Stomach (tissue), 9 donors: ENCODE data around the gene TDRD7. TPM values are rescaled to one million over a fixed set of nuclear protein-coding genes. Genes with fewer than 3 reads are reported as not detected.

Experiments
- DNase-seq, 2 donors: peaks; one replicate each; pipeline versions ENCODE4 v3.0.0 to v3.0.0-alpha.2; 2013 to 2019
- H3K27ac ChIP-seq, 5 donors: fragments of 200-600 bp in 4 of 5; sonication (generic) in 4 of 5; one replicate each; pipeline ENCODE4 v1.5.1; 2013 to 2019; ENCODE audit warnings: mild to moderate bottlenecking in 1 of 5, moderate library complexity in 1 of 5
- H3K27me3 ChIP-seq, 3 donors: fragments of 200-600 bp; sonication (generic); one replicate each; pipeline ENCODE4 v1.5.1; 2017 to 2019; ENCODE audit warnings: mixed run types in 1 of 3
- H3K36me3 ChIP-seq, 4 donors: fragments of 200-600 bp; sonication (generic); 1 replicate in 3 of 4; 2 replicates in 1 of 4; pipeline ENCODE4 v1.5.1; 2016 to 2019
- H3K4me1 ChIP-seq, 4 donors: fragments of 200-600 bp; sonication (generic); one replicate each; pipeline ENCODE4 v1.5.1; 2016 to 2019
- H3K4me3 ChIP-seq, 4 donors: fragments of 200-600 bp; sonication (generic) in 3 of 4; one replicate each; pipeline ENCODE4 v1.5.1; 2016 to 2019; ENCODE audit warnings: mild to moderate bottlenecking in 1 of 4
- H3K9me3 ChIP-seq, 4 donors: fragments of 200-600 bp; sonication (generic); one replicate each; pipeline ENCODE4 v1.5.1; 2016 to 2019
- EP300 ChIP-seq: sonication (generic); formaldehyde crosslinking; IDR thresholded peaks from one replicate; pipeline ENCODE4 v1.6.1; 2017; ENCODE audit warnings: antibody characterized with exemption
- POLR2A ChIP-seq, 4 donors: fragments of 450-650 bp; IDR thresholded peaks; one replicate each; pipeline ENCODE4 v1.6.1; 2016; ENCODE audit warnings: antibody characterized with exemption in 4 of 4, control low read depth in 2 of 4, mild to moderate bottlenecking in 1 of 4, moderate library complexity in 1 of 4
- POLR2AphosphoS5 ChIP-seq, 3 donors: sonication (generic); formaldehyde crosslinking; IDR thresholded peaks; one replicate each; pipeline ENCODE4 v1.6.1; 2016; ENCODE audit warnings: antibody characterized with exemption in 3 of 3
- WGBS, 5 donors: extraction: QIAGEN DNeasy Blood & Tissue Kit in 3 of 5; methylation state at CpG; one replicate each; pipeline versions ENCODE4 v1.1.5 to v1.1.7; 2013 to 2018; 5-methylcytosine and 5-hydroxymethylcytosine counted together
- intact Hi-C: fragments of 100-400 bp; cut with DNase I; formaldehyde crosslinking; loops from one replicate; pipeline ENCODE4 v1.15.1; 2023; ENCODE audit warnings: low total_unique reads
- polyA plus RNA-seq, 3 donors: library from polyadenylated mRNA; stranded (reverse); fragments of 200-250 nt; gene quantifications; one replicate each; pipeline ENCODE4 v1.2.3, GENCODE V29; 2013
- total RNA-seq, 5 donors: library from RNA; depleted of rRNA; stranded (reverse); fragments of >200 nt; gene quantifications; one replicate each; pipeline versions ENCODE4 v1.1.0 to v1.2.3, GENCODE V29; 2014 to 2016
- TF ChIP-seq, protein P1 (sequence below), 7 experiments: fragments of 450-650 bp in 4 of 7; fragments of 200-600 bp in 3 of 7; sonication (generic) in 3 of 7; IDR thresholded peaks; one replicate each; pipeline ENCODE4 v1.5.1; 2016 to 2019; ENCODE audit warnings: antibody characterized with exemption in 7 of 7, control low read depth in 2 of 7, mild to moderate bottlenecking in 1 of 7
- donor health status: healthy with polysubstance abuse.
- donor health status: Bipolar disorder and iron deficiency.
- donor health status: healthy.

Gene TDRD7
- total and polyA plus RNA-seq, 8 donors = 4.7 to 20.1 (median 9.1) TPM

DNA sequence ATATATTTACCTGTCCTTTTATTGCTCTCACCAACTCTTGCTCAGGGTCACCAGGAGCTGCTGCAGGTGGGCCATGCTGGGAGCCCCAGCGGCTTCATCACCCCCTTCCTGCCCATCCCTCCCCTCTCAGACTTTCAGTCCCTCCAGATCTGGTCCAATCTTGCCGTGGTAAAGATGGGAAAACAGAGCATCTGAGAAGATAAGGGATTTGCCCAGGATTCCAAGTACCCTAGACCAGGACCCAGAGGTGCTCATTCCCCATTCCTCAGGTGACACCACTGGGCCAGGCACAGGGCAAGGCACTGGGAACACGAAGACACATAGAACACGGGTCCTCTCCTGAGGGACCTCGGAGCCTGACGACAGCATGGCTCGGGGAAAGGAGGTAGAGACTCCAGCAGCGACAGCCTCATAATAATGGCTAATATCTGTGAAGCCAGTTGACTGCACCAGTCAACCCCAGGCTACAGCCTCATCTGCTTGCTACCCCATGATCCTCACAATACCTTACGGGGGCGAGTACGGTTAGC, 107.6 kb downstream of the TDRD7 start:
- Histone ChIP-seq H3K27me3 (no peaks in the 10 kb centered on the region), H3K9me3 (no peaks in the 10 kb centered on the region), H3K36me3 (peaks cover 0 to 5% (median under 1%) of the 10 kb centered on the region in 4 donors), H3K4me1 (peaks cover 0 to 44% (median 31%) of the 10 kb centered on the region in 4 donors), H3K4me3 (no peak overlapping the region), H3K27ac (peak overlapping the region in 4 of 5 donors; percentile 20 to 78 (median 76))
- intact Hi-C loops = no loop called here
- no peak for TF ChIP-seq EP300
- no peak for TF ChIP-seq POLR2AphosphoS5 (IDR thresholded peaks at IDR 0.05)
- TF ChIP-seq, protein P1, sequence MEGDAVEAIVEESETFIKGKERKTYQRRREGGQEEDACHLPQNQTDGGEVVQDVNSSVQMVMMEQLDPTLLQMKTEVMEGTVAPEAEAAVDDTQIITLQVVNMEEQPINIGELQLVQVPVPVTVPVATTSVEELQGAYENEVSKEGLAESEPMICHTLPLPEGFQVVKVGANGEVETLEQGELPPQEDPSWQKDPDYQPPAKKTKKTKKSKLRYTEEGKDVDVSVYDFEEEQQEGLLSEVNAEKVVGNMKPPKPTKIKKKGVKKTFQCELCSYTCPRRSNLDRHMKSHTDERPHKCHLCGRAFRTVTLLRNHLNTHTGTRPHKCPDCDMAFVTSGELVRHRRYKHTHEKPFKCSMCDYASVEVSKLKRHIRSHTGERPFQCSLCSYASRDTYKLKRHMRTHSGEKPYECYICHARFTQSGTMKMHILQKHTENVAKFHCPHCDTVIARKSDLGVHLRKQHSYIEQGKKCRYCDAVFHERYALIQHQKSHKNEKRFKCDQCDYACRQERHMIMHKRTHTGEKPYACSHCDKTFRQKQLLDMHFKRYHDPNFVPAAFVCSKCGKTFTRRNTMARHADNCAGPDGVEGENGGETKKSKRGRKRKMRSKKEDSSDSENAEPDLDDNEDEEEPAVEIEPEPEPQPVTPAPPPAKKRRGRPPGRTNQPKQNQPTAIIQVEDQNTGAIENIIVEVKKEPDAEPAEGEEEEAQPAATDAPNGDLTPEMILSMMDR (IDR thresholded peaks at IDR 0.05) = no peak
- TF ChIP-seq POLR2A (IDR thresholded peaks at IDR 0.05) = no peak
- WGBS, 5 donors = 82 to 93% (median 91%) methylated on average over 9 to 11 of the region's 11 CpGs
- DNase-seq = no peak

DNA sequence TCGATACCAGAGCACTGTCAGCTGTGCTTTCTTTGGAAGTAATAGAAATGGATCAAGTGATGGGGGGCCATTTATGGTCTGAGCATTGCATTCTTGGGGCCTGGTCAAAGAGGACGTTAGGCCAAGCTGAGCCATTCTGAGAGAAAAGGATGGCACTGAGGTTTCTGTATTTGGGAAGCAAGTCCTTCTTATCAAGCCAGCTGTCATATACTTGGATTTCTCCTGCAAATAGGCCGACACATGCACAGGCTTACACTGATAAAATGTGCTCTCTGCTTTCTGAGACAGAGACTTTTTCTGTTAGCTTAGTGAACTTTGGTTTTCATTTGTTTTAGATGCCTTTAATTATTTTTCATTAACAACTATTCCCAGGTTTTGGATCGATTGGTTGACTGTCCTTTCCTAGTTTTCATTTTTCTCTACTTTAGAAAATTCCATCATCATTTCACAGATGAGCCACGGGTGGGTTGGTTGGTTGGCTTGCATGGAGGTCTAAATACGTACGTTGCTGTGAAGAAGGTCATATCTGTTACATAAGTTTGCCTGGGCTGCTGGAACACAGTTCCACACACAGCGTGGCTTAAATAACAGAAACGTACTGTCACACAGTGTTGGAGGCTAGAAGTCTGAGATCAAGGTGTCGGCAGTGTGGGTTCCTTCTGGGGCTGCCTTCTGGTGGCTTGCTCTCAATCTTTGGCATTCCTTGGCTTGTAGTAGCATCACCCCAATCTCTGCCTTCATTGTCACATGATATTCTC, 109.9 kb downstream of the TDRD7 start:
- Histone ChIP-seq H3K4me1 (peaks cover 0 to 38% (median 28%) of the 10 kb centered on the region in 4 donors), H3K4me3 (no peak overlapping the region), H3K27me3 (no peaks in the 10 kb centered on the region), H3K36me3 (peaks cover 0 to 20% (median 12%) of the 10 kb centered on the region in 4 donors), H3K27ac (no peak overlapping the region), H3K9me3 (no peaks in the 10 kb centered on the region)
- DNase-seq = no peak
- 85 to 91% (median 90%) methylated on average over 10 of the region's 10 CpGs for WGBS, 5 donors
- no peak for TF ChIP-seq POLR2A (IDR thresholded peaks at IDR 0.05)
- no peak for TF ChIP-seq POLR2AphosphoS5 (IDR thresholded peaks at IDR 0.05)
- TF ChIP-seq, protein P1 (IDR thresholded peaks at IDR 0.05) = no peak
- TF ChIP-seq EP300 = no peak
- intact Hi-C loops = no loop called here

DNA sequence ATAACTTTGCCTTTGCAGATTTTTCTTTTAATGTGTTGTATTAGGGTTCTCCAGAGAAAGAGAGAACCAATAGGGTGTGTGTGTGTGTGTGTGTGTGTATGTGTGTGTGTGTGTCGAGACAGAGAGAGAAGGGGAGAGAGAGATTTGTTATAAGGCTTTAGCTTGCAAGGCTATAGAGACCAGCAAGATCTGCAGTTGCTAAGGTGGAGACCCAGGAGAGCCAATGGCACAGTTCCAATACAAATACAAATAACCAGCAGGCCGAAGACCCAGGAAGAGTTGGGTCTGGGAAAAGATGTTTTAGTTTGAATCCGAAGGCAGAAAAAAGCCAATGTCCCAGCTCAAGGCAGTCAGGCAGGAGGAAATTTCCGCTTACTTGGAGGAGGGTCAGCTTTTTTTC, 112.5 kb downstream of the TDRD7 start:
- Histone ChIP-seq H3K27me3 (no peaks in the 10 kb centered on the region), H3K27ac (no peak overlapping the region), H3K36me3 (peaks cover 0 to 30% (median 15%) of the 10 kb centered on the region in 4 donors), H3K4me3 (no peak overlapping the region), H3K4me1 (peaks cover 0 to 43% (median 16%) of the 10 kb centered on the region in 4 donors), H3K9me3 (no peaks in the 10 kb centered on the region)
- no peak for DNase-seq
- intact Hi-C loops = no loop called here
- TF ChIP-seq POLR2AphosphoS5 (IDR thresholded peaks at IDR 0.05) = no peak
- TF ChIP-seq, protein P1 (IDR thresholded peaks at IDR 0.05) = no peak
- TF ChIP-seq POLR2A (IDR thresholded peaks at IDR 0.05) = no peak
- TF ChIP-seq EP300 = no peak
- WGBS, 5 donors = 40 to 69% (median 58%) methylated on average over 4 of the region's 4 CpGs

DNA sequence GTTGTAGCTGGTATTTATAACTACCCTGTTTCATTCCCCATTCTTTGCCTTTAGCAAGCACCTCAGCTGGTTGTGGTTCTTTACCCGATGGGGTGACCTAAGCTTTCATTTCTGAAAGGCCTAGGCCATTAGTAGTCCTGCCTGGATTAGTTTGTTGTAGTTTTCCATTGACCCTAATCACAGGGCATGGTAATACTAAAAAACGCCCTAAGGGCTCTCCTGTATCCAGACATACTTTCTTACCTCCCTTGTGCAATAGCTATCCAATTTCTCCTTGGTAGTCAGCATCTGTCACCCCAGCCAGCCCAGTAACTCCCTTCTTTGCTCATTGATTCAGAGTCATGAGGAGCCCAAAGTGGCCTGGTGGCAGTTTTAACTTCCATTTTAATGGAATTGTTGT, 113.6 kb downstream of the TDRD7 start:
- peaks cover 0 to 30% (median 15%) of the 10 kb centered on the region in 4 donors for H3K36me3 ChIP-seq
- no peaks in the 10 kb centered on the region for H3K27me3 ChIP-seq
- H3K27ac ChIP-seq = no peak overlapping the region
- 75 to 85% (median 83%) methylated on average over 2 of the region's 2 CpGs for WGBS, 5 donors
- peaks cover 0 to 41% (median 10%) of the 10 kb centered on the region in 4 donors for H3K4me1 ChIP-seq
- no peak overlapping the region for H3K4me3 ChIP-seq
- intact Hi-C loops = no loop called here
- TF ChIP-seq EP300 = no peak
- TF ChIP-seq, protein P1 (IDR thresholded peaks at IDR 0.05) = no peak
- no peak for TF ChIP-seq POLR2A (IDR thresholded peaks at IDR 0.05)
- no peak for TF ChIP-seq POLR2AphosphoS5 (IDR thresholded peaks at IDR 0.05)
- no peaks in the 10 kb centered on the region for H3K9me3 ChIP-seq
- no peak for DNase-seq
